Progenitor cell of endocrine pancreas (in vitro differentiated cells): ENCODE results near the gene ORM2. TPM values are rescaled to one million over a fixed set of nuclear protein-coding genes. Genes with fewer than 3 reads are reported as not detected.

Source experiments
- DNase-seq: peaks from one replicate; pipeline ENCODE4 v3.0.0; 2021; ENCODE audit warnings: low spot score; ENCODE audit not compliant: unreplicated experiment
- H3K27ac Mint-ChIP-seq: 2 replicates; pipeline ENCODE4 v1.8.0; 2021; ENCODE audit warnings: mild to moderate bottlenecking, moderate library complexity, mixed read lengths
- H3K27me3 Mint-ChIP-seq: 2 replicates; pipeline ENCODE4 v1.8.0; 2021; ENCODE audit warnings: mixed read lengths
- H3K36me3 Mint-ChIP-seq: 2 replicates; pipeline ENCODE4 v1.8.0; 2022; ENCODE audit warnings: mixed read lengths; ENCODE audit not compliant: insufficient read depth
- H3K4me1 Mint-ChIP-seq: 2 replicates; pipeline ENCODE4 v1.8.0; 2021; ENCODE audit warnings: low read depth, mixed read lengths
- H3K4me3 Mint-ChIP-seq: 2 replicates; pipeline ENCODE4 v1.8.0; 2021; ENCODE audit warnings: low read depth, mild to moderate bottlenecking, moderate library complexity, mixed read lengths
- H3K9me3 Mint-ChIP-seq: 2 replicates; pipeline ENCODE4 v1.8.0; 2021; ENCODE audit warnings: low read depth, mixed read lengths
- CTCF ChIP-seq: fragments of 200-600 bp; sonication (generic); IDR thresholded peaks from one replicate; pipeline ENCODE4 v1.5.0; 2021; ENCODE audit warnings: antibody characterized with exemption, mild to moderate bottlenecking; ENCODE audit not compliant: unreplicated experiment
- total RNA-seq: library from RNA; stranded (reverse); gene quantifications from 2 replicates; pipeline ENCODE4 v1.2.1, GENCODE V29; 2021

ORM2 gene
- total RNA-seq, 1 donor from 2014 or later: 5.4 TPM

GRCh38 chr9:114359801-114360200 is 30.1 kb downstream of the ORM2 start:
- Mint-ChIP-seq H3K27ac (no peak overlapping the region), H3K36me3 (peaks cover 26% of the 10 kb centered on the region)
- TF ChIP-seq CTCF: no peak

GRCh38 chr9:114361542-114361941 is 31.9 kb downstream of the ORM2 start:
- peaks cover 24% of the 10 kb centered on the region for H3K36me3 Mint-ChIP-seq

More at GRCh38 chr9:114359801-114360200, 30.1 kb downstream of the ORM2 start:
- H3K4me1 Mint-ChIP-seq: no peaks in the 10 kb centered on the region
- H3K9me3 Mint-ChIP-seq: no peaks in the 10 kb centered on the region
- no peaks in the 10 kb centered on the region for H3K27me3 Mint-ChIP-seq
- no peak overlapping the region for H3K4me3 Mint-ChIP-seq
- no peak for DNase-seq

GRCh38 chr9:114362394-114362793 is 32.7 kb downstream of the ORM2 start:
- TF ChIP-seq CTCF: no peak
- Mint-ChIP-seq H3K4me3 (no peak overlapping the region), H3K9me3 (no peaks in the 10 kb centered on the region), H3K27me3 (no peaks in the 10 kb centered on the region), H3K27ac (no peak overlapping the region), H3K4me1 (no peaks in the 10 kb centered on the region), H3K36me3 (peaks cover 22% of the 10 kb centered on the region)
- DNase-seq: no peak

More at GRCh38 chr9:114361542-114361941, 31.9 kb downstream of the ORM2 start:
- no peaks in the 10 kb centered on the region for H3K4me1 Mint-ChIP-seq
- DNase-seq: no peak
- no peak for TF ChIP-seq CTCF
- no peak overlapping the region for H3K27ac Mint-ChIP-seq
- no peaks in the 10 kb centered on the region for H3K27me3 Mint-ChIP-seq
- H3K9me3 Mint-ChIP-seq: no peaks in the 10 kb centered on the region
- H3K4me3 Mint-ChIP-seq: no peak overlapping the region

- no peaks in the 10 kb centered on the region for H3K27me3 Mint-ChIP-seq
- no peak for TF ChIP-seq CTCF
- no peak overlapping the region for H3K4me3 Mint-ChIP-seq
- no peaks in the 10 kb centered on the region for H3K4me1 Mint-ChIP-seq
- H3K36me3 Mint-ChIP-seq: peaks cover 17% of the 10 kb centered on the region
- H3K27ac Mint-ChIP-seq: no peak overlapping the region
- no peaks in the 10 kb centered on the region for H3K9me3 Mint-ChIP-seq
- no peak for DNase-seq
Measured at GRCh38 chr9:114363424-114363823, 33.8 kb downstream of the ORM2 start.

- no peak overlapping the region for H3K4me3 Mint-ChIP-seq
- DNase-seq: no peak
- H3K27ac Mint-ChIP-seq: no peak overlapping the region
- H3K36me3 Mint-ChIP-seq: peaks cover 15% of the 10 kb centered on the region
- H3K4me1 Mint-ChIP-seq: no peaks in the 10 kb centered on the region
- H3K27me3 Mint-ChIP-seq: no peaks in the 10 kb centered on the region
- TF ChIP-seq CTCF: no peak
- H3K9me3 Mint-ChIP-seq: no peaks in the 10 kb centered on the region
Measured at GRCh38 chr9:114364134-114365041, 34.7 kb downstream of the ORM2 start.
